Measurements from ENCODE around the gene BANF2. TPM values are rescaled to one million over a fixed set of nuclear protein-coding genes. Genes with fewer than 3 reads are reported as not detected.

BANF2 gene
- total RNA-seq, 3 donors from 2014 or later: not detected

GRCh38 chr20:17735959-17736621 is 36.3 kb downstream of the BANF2 start:
- no peak overlapping the region for H3K4me3 Mint-ChIP-seq
- peaks cover 14% of the 10 kb centered on the region for H3K9me3 Mint-ChIP-seq
- peaks cover 3% of the 10 kb centered on the region for H3K27me3 Mint-ChIP-seq (ENCODE audit: low read depth)
- no peaks in the 10 kb centered on the region for H3K36me3 Mint-ChIP-seq (ENCODE audit: insufficient read depth)
- no peaks in the 10 kb centered on the region for H3K4me1 Mint-ChIP-seq (ENCODE audit: low read depth)
- DNase-seq (no peak), ATAC-seq (no peak)

- H3K4me3 Mint-ChIP-seq: no peak overlapping the region
- peaks cover 14% of the 10 kb centered on the region for H3K9me3 Mint-ChIP-seq
- H3K36me3 Mint-ChIP-seq (ENCODE audit: insufficient read depth): no peaks in the 10 kb centered on the region
- ATAC-seq (no peak), DNase-seq (no peak)
- no peaks in the 10 kb centered on the region for H3K4me1 Mint-ChIP-seq (ENCODE audit: low read depth)
- peaks cover 5% of the 10 kb centered on the region for H3K27me3 Mint-ChIP-seq (ENCODE audit: low read depth)
These were observed 38.4 kb downstream of the BANF2 start for GRCh38 chr20:17738154-17738553.

DNA sequence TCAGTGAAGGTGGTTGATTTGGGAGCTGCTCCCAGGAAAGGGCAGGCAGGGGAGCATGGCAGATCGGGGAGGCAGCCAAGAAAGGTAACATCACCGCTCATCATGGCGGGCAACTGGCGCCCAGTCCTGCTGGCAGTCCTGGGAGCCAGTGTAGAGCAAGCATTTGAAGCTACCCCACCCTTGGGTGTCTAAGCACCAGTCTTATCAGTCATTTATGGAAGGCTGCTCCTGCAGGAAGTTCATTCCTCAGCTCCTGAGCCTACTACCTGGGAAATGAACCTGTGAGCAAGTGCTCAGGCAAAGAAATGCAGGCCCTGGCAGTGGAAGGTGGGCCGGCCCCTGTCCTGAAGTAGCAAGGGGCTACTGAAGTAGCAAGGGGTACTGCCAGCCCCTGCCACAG is 41.5 kb downstream of the BANF2 start:
- Mint-ChIP-seq H3K36me3 (ENCODE audit: insufficient read depth) (no peaks in the 10 kb centered on the region), H3K4me1 (ENCODE audit: low read depth) (no peaks in the 10 kb centered on the region), H3K4me3 (no peak overlapping the region), H3K27me3 (ENCODE audit: low read depth) (peaks cover 5% of the 10 kb centered on the region), H3K9me3 (peaks cover 8% of the 10 kb centered on the region)
- DNase-seq (no peak), ATAC-seq (no peak)

- Mint-ChIP-seq H3K4me1 (ENCODE audit: low read depth) (no peaks in the 10 kb centered on the region), H3K4me3 (no peak overlapping the region), H3K27me3 (ENCODE audit: low read depth) (peaks cover 5% of the 10 kb centered on the region), H3K9me3 (peaks cover 3% of the 10 kb centered on the region), H3K36me3 (ENCODE audit: insufficient read depth) (no peaks in the 10 kb centered on the region)
- ATAC-seq (no peak), DNase-seq (no peak)
These were observed 43.0 kb downstream of the BANF2 start for GRCh38 chr20:17742731-17743130.

DNA sequence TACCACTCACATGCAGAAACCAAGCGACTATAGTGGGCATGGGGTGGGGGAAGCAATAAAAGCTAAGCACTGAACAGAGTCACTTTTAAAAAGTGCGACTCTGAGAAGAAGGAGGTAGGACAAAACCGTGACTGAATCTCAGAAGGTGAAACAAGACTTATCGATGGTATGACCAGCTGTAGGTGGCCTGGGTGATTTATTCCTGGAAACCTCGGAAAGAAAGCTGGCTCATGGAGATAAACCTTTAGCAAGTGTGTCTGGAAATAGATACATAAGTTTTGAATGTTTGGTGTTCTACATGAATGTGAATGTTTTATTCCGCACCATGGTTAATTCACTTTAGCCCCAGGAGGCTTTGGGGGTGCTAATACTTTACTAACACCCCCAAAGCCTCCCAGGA is 43.9 kb downstream of the BANF2 start:
- Mint-ChIP-seq H3K27me3 (ENCODE audit: low read depth) (peaks cover 5% of the 10 kb centered on the region), H3K36me3 (ENCODE audit: insufficient read depth) (no peaks in the 10 kb centered on the region), H3K9me3 (no peaks in the 10 kb centered on the region), H3K4me3 (no peak overlapping the region), H3K4me1 (ENCODE audit: low read depth) (no peaks in the 10 kb centered on the region)
- DNase-seq (no peak), ATAC-seq (no peak)

GRCh38 chr20:17747431-17747846 is 47.7 kb downstream of the BANF2 start:
- no peaks in the 10 kb centered on the region for H3K4me1 Mint-ChIP-seq (ENCODE audit: low read depth)
- no peak for ATAC-seq
- no peak overlapping the region for H3K4me3 Mint-ChIP-seq
- DNase-seq: no peak
- no peaks in the 10 kb centered on the region for H3K36me3 Mint-ChIP-seq (ENCODE audit: insufficient read depth)
- H3K9me3 Mint-ChIP-seq: no peaks in the 10 kb centered on the region
- H3K27me3 Mint-ChIP-seq (ENCODE audit: low read depth): peaks cover 6% of the 10 kb centered on the region

DNA sequence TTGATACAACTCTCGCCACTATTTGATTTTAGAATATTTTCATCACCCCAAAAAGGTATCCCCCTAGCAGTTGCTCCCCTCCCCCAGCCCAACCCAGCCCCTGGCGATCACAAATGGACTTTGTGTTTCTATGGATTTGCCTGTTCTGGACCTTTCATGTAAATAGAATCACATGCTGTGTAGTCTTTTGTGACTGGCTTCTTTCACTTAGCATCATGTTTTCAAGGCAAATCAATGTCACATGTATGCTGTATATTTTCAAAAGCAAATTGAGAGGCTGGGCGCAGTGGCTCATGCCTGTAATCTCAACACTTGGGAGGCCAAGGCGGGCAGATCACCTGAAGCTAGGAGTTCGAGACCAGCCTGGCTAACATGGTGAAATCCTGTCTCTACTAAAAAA is 48.5 kb downstream of the BANF2 start:
- no peak for DNase-seq
- no peaks in the 10 kb centered on the region for H3K9me3 Mint-ChIP-seq
- peaks cover 8% of the 10 kb centered on the region for H3K27me3 Mint-ChIP-seq (ENCODE audit: low read depth)
- no peaks in the 10 kb centered on the region for H3K4me1 Mint-ChIP-seq (ENCODE audit: low read depth)
- no peak for ATAC-seq
- H3K36me3 Mint-ChIP-seq (ENCODE audit: insufficient read depth): no peaks in the 10 kb centered on the region
- no peak overlapping the region for H3K4me3 Mint-ChIP-seq

GRCh38 chr20:17749626-17749977 is 49.8 kb downstream of the BANF2 start:
- no peaks in the 10 kb centered on the region for H3K4me1 Mint-ChIP-seq (ENCODE audit: low read depth)
- H3K9me3 Mint-ChIP-seq: no peaks in the 10 kb centered on the region
- no peaks in the 10 kb centered on the region for H3K36me3 Mint-ChIP-seq (ENCODE audit: insufficient read depth)
- DNase-seq (no peak), ATAC-seq (no peak)
- H3K4me3 Mint-ChIP-seq: no peak overlapping the region
- peaks cover 8% of the 10 kb centered on the region for H3K27me3 Mint-ChIP-seq (ENCODE audit: low read depth)

DNA sequence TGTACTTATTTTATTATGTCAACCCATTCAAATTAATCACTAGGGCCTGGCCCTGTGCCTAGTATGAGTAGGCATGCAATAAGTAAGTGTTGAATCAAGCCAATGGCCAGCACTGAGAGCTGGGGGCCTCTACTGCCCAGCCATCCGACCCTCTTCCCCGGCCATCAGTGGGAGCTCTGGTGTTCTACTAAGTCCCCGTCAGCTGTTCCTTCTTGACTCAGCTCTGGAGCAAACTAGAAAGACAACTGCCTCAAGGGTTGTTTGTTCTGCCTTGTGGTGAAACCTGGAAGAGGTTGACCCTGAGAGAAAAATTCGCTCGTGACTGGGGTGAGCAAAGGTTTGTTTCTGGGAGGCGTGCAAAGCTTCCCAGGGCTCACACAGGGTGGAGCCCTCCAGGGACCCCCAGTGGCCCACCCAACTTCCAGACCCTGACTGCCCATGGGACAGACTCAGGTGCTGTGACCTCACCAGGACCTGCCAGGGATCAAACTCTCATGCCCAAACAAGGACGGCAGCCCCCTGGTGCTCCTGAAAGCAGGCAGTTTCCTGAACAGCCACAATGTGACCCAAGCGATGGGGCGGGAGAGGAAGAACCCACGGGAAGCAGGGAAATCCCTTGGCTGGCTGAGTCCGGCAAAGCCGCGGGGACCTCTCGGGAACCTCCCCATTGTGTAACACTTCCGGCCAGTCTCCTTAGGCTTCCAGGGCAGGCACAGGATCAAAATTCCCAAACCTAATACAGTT is 50.4 kb downstream of the BANF2 start:
- Mint-ChIP-seq H3K4me3 (no peak overlapping the region), H3K9me3 (no peaks in the 10 kb centered on the region), H3K36me3 (ENCODE audit: insufficient read depth) (no peaks in the 10 kb centered on the region), H3K27me3 (ENCODE audit: low read depth) (peaks cover 8% of the 10 kb centered on the region), H3K4me1 (ENCODE audit: low read depth) (no peaks in the 10 kb centered on the region)
- ATAC-seq (no peak), DNase-seq (no peak)

DNA sequence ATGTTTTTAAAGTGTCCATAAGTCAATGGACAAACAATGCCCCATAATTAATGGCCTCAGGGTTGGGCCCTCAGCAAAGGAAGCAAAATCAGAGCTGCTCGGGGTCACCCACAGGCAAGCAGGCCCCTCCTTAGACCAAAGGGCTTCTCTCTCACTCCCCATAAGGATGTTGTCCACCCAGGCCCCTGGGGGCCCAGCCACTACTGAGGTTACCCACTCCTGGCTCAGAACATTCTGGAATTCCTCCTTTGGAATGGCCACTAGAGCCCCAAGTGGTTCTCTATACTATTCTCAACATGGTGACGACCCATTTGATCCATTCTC is 50.9 kb downstream of the BANF2 start:
- Mint-ChIP-seq H3K36me3 (ENCODE audit: insufficient read depth) (no peaks in the 10 kb centered on the region), H3K27me3 (ENCODE audit: low read depth) (peaks cover 11% of the 10 kb centered on the region)
- ATAC-seq: no peak

DNA sequence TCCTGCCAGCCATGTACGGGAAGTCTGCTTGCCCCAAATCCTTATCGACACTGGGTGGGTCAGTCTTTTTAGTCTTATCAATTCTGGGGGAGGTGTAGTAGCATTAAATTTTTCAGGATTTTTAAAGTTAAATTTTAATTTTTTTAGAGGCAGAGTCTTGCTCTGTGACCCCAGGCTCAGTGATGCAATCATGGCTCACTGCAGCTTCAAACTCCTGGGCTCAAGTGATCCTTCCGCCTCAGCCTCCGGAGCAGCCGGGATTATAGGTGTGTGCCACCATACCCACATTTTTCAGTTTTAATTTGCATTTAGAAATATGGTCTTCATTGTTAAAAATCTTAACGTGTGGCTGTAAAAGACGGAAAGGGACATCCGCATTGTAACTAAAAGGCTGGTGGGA is 51.9 kb downstream of the BANF2 start:
- DNase-seq (no peak), ATAC-seq (no peak)
- Mint-ChIP-seq H3K36me3 (ENCODE audit: insufficient read depth) (no peaks in the 10 kb centered on the region), H3K9me3 (no peaks in the 10 kb centered on the region), H3K4me1 (ENCODE audit: low read depth) (no peaks in the 10 kb centered on the region), H3K27me3 (ENCODE audit: low read depth) (peaks cover 11% of the 10 kb centered on the region), H3K4me3 (no peak overlapping the region)

More for the DNA sequence above, 50.9 kb downstream of the BANF2 start:
- Mint-ChIP-seq H3K4me1 (ENCODE audit: low read depth) (no peaks in the 10 kb centered on the region), H3K9me3 (no peaks in the 10 kb centered on the region), H3K4me3 (no peak overlapping the region)
- no peak for DNase-seq

DNA sequence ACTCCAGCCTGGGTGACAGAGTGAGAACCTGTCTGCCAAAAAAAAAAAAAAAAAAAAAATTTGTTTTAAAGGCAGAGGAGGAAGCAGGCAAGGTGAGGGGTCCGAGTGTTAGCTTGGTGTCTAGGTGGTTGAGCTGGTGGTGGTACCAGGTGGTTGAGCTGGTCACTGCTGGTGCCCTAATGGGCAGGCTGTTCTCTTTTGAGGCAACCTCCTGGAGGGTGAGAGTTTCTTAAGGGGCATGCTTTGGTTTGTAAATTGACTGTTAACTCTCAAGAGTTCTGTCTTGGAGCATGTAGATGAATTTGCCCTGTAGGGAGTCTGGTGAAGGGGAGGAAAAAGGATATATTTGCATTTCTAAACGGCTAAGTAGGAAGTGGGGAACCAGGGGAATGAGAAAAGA is 52.7 kb downstream of the BANF2 start:
- ATAC-seq (no peak), DNase-seq (no peak)
- peaks cover 11% of the 10 kb centered on the region for H3K27me3 Mint-ChIP-seq (ENCODE audit: low read depth)
- no peak overlapping the region for H3K4me3 Mint-ChIP-seq
- no peaks in the 10 kb centered on the region for H3K9me3 Mint-ChIP-seq
- no peaks in the 10 kb centered on the region for H3K4me1 Mint-ChIP-seq (ENCODE audit: low read depth)
- H3K36me3 Mint-ChIP-seq (ENCODE audit: insufficient read depth): no peaks in the 10 kb centered on the region

GRCh38 chr20:17753516-17753915 is 53.8 kb downstream of the BANF2 start:
- no peak for ATAC-seq
- Mint-ChIP-seq H3K4me1 (ENCODE audit: low read depth) (no peaks in the 10 kb centered on the region), H3K27me3 (ENCODE audit: low read depth) (peaks cover 11% of the 10 kb centered on the region), H3K4me3 (no peak overlapping the region), H3K36me3 (ENCODE audit: insufficient read depth) (no peaks in the 10 kb centered on the region), H3K9me3 (peaks cover 8% of the 10 kb centered on the region)
- DNase-seq: no peak

DNA sequence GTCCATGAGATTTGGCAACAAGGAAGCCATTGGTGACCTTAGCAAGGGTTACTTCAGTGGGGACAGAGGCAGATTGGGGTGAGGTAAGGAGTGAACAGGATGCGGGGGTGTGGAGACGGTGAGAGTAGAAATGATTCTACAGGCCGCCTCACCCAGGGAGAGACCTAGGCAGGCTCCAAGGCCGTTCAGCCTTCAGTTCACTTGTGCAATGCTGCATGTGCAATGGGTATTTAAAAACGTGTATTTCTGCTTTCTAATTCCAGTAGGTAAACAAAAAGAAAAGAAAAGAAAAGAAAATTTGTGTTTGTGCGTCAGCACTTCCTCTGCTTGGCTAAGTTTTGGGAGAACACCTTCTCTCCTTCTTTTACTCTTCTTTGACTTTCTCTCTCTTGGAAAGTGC is 56.8 kb downstream of the BANF2 start:
- H3K27me3 Mint-ChIP-seq (ENCODE audit: low read depth): peaks cover 6% of the 10 kb centered on the region
- ATAC-seq (no peak), DNase-seq (no peak)
- H3K4me3 Mint-ChIP-seq: no peak overlapping the region
- H3K4me1 Mint-ChIP-seq (ENCODE audit: low read depth): no peaks in the 10 kb centered on the region
- peaks cover 8% of the 10 kb centered on the region for H3K9me3 Mint-ChIP-seq
- no peaks in the 10 kb centered on the region for H3K36me3 Mint-ChIP-seq (ENCODE audit: insufficient read depth)

DNA sequence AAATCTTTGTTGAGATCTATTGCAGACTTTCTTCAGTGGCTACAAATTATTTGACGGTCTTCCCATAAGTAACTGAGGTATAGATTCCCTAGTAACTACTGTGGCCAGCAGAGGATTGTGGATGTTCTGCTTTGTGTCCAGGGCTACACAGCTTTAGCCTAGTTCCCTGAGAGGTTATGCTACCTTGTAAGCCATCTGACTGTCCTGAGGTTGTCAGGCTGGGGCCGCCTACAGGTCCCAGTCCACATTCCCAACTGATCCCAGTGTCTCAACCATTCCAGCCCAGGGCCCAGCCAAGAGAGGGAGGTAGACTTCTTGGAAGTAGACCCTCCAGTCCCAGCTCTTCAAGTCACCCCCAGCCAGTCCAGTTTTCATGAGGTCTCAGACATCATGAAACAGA is 57.7 kb downstream of the BANF2 start:
- peaks cover 8% of the 10 kb centered on the region for H3K9me3 Mint-ChIP-seq
- no peaks in the 10 kb centered on the region for H3K36me3 Mint-ChIP-seq (ENCODE audit: insufficient read depth)
- ATAC-seq (no peak), DNase-seq (no peak)
- no peak overlapping the region for H3K4me3 Mint-ChIP-seq
- H3K4me1 Mint-ChIP-seq (ENCODE audit: low read depth): no peaks in the 10 kb centered on the region
- peaks cover 5% of the 10 kb centered on the region for H3K27me3 Mint-ChIP-seq (ENCODE audit: low read depth)

Data from activated T-cell treated with anti-CD3 and anti-CD28 coated beads, Interleukin-2, amount 50 U/mL, for 4 hours (primary cell).